Sciatic nerve (tissue), 2 donors: Measurements from ENCODE around the gene FADD. TPM values are rescaled to one million over a fixed set of nuclear protein-coding genes. Genes with fewer than 3 reads are reported as not detected.
A peak's percentile ranks its signal among the peaks of the same experiment; 100 is the strongest.

Experiments used
- ATAC-seq: fragments of 200-7000 bp; cut with Tn5 transposase; one replicate; pipeline ENCODE4 v1.9.1; 2020; ENCODE audit warnings: mild to moderate bottlenecking, moderate library complexity
- DNase-seq: peaks from one replicate; pipeline ENCODE4 v3.0.0-alpha.2; 2020; ENCODE audit warnings: low spot score
- intact Hi-C: fragments of 100-400 bp; cut with DNase I; formaldehyde crosslinking; loops from one replicate; pipeline ENCODE4 v1.14.2; 2022
- total RNA-seq: library from RNA; stranded (reverse); fragmentation: NEBNext Ultra II Directional; extraction: Animal tissue kit (Norgen Biotek cat#: 25700); gene quantifications from one replicate; pipeline ENCODE4 v1.2.1, GENCODE V29; 2021
- donor health status: DM: no; HTN: no; CAD: no.
- donor health status: DM: no; HTN: no; CAD: no.

FADD gene
- 18.8 TPM for total RNA-seq

- DNase-seq (peak; percentile 94), ATAC-seq (peak; percentile 95)
- intact Hi-C loops, result no loop called here
Measured at GRCh38 chr11:70202920-70203750, at the start of gene FADD. FADD (plus strand) TSS chr11:70203296; CDS start chr11:70203460, 164 bp downstream.

DNA sequence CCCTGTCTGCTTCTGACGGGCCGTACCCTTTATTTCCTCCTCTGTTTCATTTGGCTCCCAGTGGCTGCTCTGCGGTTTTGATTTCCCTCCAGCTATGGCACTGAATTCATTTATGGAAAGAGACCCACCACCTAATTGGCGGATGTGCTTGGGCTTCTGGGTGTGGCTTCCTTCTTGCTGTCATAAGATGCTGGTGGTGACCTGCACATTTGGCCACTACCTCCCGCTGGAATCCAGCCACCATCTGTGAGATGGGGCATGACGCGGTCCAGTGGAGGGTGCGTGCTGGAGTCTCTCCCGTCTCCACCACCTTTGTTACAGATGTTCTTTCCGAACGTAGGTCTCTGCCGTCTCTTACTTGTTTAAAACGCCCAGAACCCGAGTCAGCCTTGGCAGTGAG is 47.7 kb upstream of the FADD start:
- ATAC-seq, result no peak
- DNase-seq, result no peak
- intact Hi-C loops, result no loop called here

- intact Hi-C loops, result no loop called here
- DNase-seq (no peak), ATAC-seq (no peak)
Measured at GRCh38 chr11:70156291-70157037, 46.6 kb upstream of the FADD start.

DNA sequence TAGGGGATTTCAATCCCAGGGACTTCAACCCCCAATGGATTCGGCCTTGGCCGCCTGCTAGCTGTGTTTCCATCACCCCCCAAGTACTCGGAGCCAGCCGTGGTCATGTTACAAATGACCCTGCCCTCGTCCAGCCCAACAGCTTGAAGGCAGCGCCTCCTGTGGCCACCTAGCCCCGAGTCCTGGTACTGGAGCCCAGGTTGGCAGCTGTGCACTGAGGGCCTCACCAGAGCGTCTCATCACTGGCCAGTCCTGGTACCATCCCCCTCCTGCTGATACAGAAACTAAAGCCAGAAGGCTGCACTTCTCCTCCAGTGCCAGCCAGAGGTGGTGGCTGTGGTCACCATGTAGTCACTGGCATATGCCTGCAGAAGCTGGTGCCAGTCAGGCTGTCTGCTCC is 44.9 kb upstream of the FADD start:
- DNase-seq, result no peak
- no peak for ATAC-seq
- intact Hi-C loops, result no loop called here

GRCh38 chr11:70158757-70159389 is 44.2 kb upstream of the FADD start:
- intact Hi-C loops, result no loop called here
- no peak for ATAC-seq

DNA sequence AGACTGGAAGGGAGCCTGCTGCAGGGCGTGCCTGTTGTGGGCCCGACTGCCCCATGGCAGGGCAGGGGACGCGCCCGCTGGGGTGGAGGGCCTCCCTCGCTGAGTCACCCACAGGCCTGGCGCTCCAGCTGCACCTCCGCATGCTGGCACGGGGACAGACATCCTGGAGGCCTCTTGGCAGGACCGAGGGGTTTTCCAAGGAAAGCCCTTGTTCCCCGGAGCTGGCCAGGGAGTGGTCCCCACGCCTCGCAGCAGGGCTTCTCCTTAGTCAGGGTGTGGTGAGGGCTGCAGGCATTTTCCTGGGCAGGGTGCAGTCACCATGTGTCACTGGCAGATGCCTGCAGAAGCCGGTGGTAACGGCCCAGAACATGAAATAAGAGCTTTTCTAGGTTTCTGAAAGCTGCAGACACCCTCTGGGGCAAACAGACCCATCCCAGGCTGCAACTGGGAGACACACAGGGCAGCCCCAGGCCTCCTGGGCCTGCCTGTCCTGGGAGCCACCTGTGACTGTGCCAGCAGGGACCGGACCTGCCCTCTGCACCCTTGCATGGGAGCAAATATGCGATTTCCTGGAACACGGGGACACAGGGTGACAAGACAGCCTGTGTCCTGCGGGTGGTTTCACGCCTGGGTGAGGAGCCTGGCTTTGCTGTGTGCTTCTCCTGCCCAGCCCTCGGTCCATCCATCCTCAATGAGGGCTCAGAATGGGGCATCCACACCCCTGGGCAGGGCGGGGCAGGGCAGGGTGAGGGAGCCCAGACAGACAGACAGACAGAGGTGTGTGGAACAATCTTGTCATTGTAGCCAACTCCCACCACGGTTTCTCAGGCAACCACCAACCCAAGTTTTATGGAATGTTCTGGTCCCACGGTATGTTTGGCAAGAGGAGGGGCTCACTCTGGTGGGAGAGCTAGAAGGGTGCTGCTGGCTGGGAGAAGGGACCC is 43.2 kb upstream of the FADD start:
- no peak for DNase-seq
- intact Hi-C loops, result no loop called here
- ATAC-seq, result no peak

More at GRCh38 chr11:70158757-70159389, 44.2 kb upstream of the FADD start:
- DNase-seq, result no peak

DNA sequence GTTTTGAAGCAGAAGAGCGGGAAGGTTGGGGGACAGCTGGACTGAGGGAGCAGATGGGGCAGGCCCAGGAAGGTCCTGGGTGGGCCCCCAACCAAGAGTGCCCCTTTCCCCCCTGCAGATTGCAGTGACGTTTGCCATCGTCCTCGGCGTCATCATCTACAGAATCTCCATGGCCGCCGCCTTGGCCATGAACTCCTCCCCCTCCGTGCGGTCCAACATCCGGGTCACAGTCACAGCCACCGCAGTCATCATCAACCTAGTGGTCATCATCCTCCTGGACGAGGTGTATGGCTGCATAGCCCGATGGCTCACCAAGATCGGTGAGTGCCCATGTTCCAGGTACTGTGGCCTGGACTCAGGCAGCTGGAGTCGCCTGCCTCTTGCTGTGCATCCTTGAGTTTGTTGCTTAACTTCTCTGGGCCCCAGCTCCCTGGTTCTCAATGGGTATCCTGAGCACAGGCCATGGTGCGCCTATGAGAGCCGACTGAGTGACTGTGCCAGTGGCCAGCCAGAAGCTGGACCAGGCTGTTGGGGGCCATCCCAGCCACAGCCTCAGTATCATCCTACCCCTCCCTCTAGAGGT is 42.0 kb upstream of the FADD start:
- ATAC-seq (no peak), DNase-seq (no peak)
- intact Hi-C loops, result no loop called here

DNA sequence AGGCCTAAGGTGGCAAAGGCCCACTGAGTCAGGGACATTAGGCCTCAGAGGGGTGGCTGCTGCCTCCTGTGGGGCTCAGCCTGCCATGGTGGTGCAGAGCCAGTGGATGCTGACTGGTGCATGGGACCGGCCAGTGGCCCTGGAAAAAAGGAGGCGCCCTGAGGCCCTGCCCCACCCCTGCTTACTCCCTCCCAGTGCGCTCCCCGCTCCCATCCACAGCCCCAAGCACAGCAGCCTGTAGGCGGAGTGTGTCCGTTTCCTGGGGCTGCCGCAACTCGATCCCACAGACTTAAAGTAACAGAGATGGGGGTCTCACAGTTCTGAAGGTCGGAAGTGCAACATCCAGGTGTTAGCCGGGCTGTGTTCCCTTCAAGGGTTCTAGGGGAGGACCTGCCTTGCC is 38.4 kb upstream of the FADD start:
- intact Hi-C loops, result no loop called here
- ATAC-seq (no peak), DNase-seq (no peak)

DNA sequence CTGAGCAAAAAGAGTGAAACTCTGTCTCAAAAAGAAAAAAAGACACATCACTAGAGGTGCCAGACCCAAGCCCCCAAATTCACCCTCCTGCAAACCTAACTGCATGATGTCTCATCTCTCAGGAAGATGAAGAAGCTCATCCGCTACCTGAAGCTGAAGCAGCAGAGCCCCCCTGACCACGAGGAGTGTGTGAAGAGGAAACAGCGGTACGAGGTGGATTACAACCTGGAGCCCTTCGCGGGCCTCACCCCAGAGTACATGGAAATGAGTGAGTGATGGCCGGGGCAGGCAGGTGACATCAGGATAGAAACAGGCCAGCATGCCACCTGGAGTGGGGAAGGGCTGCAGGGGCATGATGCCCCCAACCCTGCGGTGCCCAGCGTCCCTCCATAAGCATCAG is 36.0 kb upstream of the FADD start:
- intact Hi-C loops, result no loop called here
- no peak for ATAC-seq
- no peak for DNase-seq

- intact Hi-C loops, result no loop called here
- DNase-seq (no peak), ATAC-seq (no peak)
Measured at GRCh38 chr11:70167723-70168404, 35.2 kb upstream of the FADD start.

GRCh38 chr11:70168405-70168754 is 34.7 kb upstream of the FADD start:
- DNase-seq, result no peak
- intact Hi-C loops, result no loop called here
- ATAC-seq, result no peak

- intact Hi-C loops, result no loop called here
- DNase-seq, result no peak
- ATAC-seq, result no peak
Measured at GRCh38 chr11:70169127-70169526, 34.0 kb upstream of the FADD start.

GRCh38 chr11:70169632-70170031 is 33.5 kb upstream of the FADD start:
- ATAC-seq (no peak), DNase-seq (no peak)
- intact Hi-C loops, result no loop called here

GRCh38 chr11:70170596-70171210 is 32.4 kb upstream of the FADD start:
- DNase-seq, result no peak
- no peak for ATAC-seq
- intact Hi-C loops, result no loop called here

GRCh38 chr11:70173018-70173417 is 30.1 kb upstream of the FADD start:
- DNase-seq, result no peak
- ATAC-seq, result no peak
- intact Hi-C loops, result no loop called here

DNA sequence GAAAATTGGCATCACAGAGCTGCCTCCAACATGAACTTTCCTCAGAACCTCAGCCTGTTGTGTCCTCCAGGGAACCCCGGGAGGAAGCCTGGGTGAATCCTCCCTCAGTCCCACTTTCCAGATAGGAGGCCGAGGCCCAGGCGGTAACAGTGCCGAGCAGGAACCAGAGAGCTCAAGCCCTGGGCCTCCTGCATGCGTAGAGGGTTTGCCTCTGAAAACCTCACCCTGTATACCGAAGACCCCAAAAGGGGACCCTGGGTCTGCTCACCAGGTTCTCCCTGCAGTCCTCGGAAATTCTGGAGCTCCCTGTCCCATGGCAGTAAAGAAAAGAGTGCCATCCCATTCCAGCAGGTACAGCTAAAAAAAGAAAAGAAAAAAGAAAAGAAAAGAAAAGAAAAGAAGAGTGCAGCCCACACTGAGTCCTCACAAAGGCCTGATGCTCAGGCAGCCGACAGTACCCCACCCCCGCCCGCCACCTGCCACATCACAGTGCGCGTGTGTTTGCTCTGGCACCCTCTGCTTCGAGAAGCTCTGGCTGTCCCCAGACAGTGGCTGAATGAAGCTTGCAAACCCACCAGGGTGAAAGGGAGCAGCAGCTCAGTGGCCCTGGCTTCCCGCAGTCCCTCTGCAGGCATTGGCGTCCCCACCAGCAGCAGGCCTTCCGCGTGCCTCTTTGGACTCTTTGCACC is 28.4 kb upstream of the FADD start:
- intact Hi-C loops, result no loop called here
- no peak for ATAC-seq

DNA sequence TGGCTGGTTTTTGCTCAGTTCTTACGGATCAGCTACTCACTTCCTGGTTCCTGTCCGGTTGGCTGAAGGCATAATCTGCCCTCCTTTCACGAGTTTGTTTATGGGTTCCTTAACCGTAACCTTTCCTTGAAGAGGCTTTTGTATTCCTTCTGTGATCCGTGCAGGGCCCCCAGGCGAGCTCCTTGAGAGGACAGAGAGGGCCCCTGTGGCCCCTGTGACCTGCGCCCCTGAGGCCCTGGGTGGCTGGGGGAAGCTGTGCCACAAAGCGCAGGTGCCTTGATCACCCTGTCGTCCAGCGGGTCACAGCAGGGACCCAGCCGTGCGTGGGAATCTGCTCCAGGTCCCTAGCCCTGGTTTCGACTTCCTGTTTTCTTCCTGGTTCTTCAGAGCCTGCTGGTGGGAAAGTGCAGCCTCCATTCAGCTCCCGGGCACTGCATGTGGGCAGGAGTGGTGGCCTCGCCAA is 27.8 kb upstream of the FADD start:
- intact Hi-C loops, result no loop called here
- DNase-seq (no peak), ATAC-seq (no peak)

More for the DNA sequence above, 28.4 kb upstream of the FADD start:
- no peak for DNase-seq
